GM12874 (cell line): ENCODE data around the gene RPL21.

Experiments used
- TF ChIP-seq, protein P1 (sequence below): IDR thresholded peaks from 2 replicates; pipeline ENCODE4 v1.5.1; 2011; ENCODE audit warnings: low read depth, mild to moderate bottlenecking, control low read depth, low read length, moderate library complexity; ENCODE audit not compliant: insufficient read depth

Gene RPL21

DNA sequence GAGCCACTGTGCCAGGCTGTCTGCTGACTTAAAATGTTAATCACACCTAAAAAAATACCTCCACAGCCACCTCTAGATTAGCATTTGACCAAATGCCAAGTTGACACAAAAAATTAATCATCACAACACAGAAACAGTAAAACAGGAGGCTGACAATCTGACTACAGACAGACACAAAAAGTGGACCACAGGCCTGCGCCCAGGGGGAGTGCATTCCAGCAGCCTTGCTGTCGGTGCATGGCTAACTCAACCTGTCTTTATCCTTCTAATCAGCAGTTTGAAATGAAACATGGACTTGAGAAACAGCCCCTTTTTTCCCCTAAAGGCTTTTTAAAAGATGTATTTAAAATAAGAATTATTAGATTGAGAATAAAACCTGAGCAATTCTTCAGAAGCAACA lies 53.3 kb downstream of the RPL21 start:
- TF ChIP-seq, protein P1, sequence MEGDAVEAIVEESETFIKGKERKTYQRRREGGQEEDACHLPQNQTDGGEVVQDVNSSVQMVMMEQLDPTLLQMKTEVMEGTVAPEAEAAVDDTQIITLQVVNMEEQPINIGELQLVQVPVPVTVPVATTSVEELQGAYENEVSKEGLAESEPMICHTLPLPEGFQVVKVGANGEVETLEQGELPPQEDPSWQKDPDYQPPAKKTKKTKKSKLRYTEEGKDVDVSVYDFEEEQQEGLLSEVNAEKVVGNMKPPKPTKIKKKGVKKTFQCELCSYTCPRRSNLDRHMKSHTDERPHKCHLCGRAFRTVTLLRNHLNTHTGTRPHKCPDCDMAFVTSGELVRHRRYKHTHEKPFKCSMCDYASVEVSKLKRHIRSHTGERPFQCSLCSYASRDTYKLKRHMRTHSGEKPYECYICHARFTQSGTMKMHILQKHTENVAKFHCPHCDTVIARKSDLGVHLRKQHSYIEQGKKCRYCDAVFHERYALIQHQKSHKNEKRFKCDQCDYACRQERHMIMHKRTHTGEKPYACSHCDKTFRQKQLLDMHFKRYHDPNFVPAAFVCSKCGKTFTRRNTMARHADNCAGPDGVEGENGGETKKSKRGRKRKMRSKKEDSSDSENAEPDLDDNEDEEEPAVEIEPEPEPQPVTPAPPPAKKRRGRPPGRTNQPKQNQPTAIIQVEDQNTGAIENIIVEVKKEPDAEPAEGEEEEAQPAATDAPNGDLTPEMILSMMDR = no peak
